Brain pericyte (primary cell): ENCODE results near the gene WBP2.
"Not testable (repeated sequence)": the region's sequence is repeated elsewhere in the genome, so short reads cannot be mapped to it uniquely, and the experiment has no call there.

Experiments
- DNase-seq: peaks from one replicate; pipeline ENCODE4 v3.0.0-alpha.2; 2012; ENCODE audit warnings: low read depth, low spot score

WBP2 gene

DNA sequence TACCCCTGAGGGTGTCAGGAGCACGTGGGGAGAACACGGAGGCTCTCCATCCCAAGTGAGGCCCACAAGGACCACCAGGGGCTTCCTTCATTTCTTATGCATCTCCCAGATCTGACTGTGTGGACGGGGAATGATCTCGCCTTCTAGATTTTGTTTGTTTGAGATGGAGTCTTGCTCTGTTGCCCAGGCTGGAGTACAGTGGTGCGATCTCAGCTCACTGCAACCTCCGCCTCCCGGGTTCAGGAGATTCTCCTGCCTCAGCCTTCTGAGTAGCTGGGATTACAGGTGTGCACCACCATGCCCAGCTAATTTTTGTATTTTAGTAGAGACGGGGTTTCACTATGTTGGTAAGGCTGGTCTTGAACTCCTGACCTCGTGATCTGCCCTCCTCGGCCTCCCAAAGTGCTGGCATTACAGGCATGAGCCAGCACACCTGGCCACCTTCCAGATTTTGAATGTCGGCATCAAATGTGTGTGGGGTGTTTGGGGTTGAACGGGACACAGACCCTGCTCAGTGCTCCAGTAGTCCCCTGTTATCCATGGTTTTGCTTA is 13.7 kb upstream of the WBP2 start:
- not testable (repeated sequence) for DNase-seq

DNA sequence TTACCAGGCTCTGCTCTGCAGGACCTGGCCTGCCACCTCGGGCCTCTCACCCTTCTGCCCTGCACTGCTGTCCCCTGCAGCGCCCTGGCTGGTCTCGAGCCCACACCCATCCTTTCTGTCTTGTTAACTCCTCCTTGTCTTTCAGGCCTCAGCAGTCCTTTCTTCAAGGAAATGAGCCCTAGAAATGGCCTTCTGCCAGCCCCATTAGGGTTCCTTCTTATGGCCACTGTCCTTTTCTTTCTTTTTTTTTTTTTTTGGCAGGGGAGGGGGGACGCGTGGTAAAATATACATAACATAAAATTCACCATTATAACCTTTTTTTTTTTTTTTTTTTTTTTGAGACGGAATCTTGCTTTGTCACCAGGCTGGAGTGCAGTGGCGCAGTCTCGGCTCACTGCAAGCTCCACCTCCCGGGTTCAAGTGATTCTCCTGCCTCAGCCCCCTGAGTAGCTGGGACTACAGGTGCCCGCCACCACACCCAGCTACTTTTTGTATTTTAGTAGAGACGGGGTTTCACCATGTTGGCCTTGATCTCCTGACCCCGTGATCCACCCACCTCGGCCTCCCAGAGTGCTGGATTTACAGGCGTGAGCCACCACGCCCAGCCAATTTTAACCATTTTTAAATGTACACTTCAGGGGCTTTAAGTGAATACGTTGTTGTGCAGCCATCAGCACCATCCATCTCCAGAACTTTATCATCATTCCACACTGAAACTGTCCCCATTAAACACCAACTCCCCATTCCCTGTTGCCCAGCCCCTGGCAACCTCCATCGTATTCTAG is 10.5 kb upstream of the WBP2 start:
- DNase-seq = not testable (repeated sequence)

DNA sequence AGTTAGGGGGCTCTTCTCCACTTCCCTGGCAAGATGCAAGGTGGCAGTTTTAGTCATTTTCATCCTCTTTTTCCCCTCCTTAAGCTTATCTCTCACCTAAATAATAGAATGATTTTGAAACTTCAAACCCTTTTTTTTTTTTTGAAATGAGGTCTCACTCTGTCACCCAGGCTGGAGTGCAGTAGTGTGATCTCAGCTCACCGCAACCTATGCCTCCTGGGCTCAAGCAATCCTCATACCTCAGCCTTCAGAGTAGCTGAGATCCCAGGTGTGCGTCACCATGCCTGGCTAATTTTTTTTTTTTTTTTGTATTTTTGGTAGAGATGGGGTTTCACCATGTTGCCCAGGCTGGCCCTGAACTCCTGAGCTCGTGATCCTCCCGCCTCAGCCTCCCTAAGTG is 9.8 kb upstream of the WBP2 start:
- DNase-seq = not testable (repeated sequence)

DNA sequence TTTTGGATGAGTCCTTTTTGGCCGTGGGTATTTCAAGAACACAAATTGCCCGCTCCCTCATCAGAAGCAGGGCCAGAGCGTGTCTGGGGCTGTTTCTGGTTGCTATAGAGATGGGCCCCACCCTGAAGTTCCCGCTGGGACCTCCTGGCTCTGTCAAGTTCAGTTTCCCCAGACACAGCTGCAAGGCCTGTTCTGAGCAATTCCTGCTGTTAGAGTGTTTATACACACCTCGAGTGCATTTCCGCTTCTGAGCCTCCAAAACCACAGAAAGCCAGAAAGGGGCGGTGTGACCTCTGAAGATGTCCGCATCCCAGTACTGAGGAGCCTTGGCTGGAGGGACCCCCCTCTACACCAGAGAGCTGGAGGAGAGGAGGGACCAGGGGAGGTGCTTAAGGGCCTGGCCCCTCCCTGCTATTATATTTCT is 9.3 kb upstream of the WBP2 start:
- peak; percentile 86 for DNase-seq

DNA sequence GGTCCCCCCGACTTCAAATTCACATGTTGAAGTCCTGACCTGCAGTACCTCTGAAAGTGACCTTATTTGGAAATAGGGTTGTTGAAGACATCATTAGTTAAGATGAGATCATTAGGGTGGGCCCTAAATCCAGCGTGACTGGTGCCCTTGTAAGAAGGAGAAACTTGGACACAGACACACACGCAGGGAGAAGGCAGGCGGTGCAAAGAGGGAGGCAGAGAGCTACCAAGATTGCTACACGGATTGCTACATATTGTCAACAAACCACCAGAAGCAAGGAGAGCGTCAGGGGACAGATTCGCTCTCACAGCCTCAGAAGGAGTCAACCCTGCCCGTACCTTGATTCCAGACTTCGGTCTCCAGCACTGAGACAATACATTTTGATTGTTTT is 6.8 kb upstream of the WBP2 start:
- DNase-seq = no peak

DNA sequence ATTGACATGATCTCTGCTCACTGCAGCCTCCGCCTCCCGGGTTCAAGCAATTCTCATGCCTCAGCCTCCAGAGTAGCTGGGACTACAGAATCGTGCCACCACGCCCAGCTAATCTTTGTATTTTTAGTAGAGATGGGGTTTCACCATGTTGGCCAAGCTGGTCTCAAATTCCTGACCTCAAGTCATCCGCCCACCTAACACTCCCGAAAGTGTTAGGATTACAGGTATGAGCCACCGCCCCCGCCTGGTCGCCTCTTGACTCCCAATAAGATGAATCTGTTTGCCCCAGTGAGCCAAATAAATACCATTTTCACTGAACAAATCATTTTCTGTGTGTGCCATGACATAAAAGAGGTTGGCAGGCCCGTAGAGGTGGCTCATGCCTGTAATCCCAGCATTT is 4.2 kb upstream of the WBP2 start:
- DNase-seq = not testable (repeated sequence)

DNA sequence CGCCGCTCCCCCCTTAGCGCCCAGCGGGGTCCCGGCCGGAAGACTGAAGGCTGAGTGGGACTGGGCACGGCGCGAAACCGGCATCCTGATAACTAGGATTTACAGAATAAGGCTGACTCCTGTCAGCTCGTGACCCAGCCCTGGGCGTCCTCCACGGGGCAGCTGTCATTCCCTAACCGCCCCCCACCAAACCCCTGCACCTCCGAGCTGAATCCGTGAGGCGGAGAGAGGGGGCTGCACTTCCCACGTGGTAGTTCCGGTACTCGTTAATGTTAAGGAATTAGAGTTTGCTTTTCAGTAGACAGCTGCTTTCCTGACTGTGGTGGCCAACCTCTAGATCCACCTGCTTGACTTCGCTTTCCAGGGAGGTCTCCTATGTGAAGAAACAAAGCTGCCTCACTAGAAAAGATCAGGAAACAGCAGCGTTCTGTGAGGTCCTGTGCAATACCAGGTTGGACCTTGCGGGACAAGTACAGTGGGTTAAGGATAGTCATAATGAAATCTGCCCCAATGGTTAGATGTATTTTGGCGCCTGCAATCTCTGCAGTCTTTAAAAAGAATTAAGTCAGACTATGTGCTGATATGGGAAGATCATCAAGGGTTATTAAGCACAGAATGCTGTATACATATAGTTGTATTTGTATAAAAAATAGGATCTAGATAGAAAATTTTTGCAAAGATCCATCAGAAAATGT is 1.1 kb upstream of the WBP2 start:
- DNase-seq = no peak

DNA sequence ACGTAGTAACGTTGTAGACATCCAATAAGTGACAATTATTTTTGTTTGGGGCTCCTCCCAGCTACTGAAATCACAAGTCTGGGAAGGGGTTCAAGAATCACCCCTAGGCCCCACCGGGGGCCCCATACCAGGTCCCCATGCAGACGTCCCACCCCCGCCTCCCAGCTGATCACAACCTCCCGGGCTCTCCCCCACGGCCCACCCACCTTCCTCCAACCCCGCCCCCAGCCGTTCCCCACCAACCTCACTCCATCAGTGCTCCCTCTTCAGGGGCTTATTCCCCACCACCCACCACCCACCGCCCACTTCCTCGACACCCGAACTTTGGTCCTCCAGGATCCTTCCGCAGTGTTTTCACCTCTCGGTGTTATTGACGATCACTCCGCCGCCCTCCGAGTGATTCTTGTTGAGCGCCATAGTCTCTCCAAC is 240 bp downstream of the WBP2 start:
- DNase-seq = no peak

DNA sequence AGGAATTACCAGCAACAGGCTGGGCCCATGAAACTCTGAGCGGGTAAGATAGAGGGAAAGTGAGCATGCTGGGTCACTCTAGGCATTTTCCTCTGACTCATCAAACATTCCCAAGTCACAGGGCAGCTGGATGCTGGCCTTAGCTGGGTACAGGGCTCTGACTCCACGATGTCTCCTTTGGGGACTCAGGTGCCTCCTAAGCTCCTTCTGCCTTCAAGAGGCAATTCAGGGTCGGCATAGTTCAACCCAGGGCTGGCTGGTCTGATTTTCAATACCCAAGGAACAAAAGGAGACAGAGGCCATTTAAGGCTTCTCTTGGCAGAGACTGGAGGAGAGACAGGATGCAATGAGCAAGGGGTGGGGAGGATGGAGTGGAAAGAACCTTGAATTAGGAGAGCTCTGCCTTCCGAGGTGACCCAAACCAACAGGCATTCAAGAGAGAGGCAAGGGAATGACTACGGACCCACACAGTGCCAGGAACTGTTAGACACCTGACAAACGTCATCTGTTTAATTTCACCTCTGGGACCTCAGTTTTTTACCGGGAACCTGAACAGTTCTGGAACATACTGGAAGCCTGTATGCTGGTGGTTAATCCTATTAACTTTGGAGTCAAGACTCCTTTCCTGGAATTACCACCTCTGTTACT is 910 bp downstream of the WBP2 start:
- no peak for DNase-seq

DNA sequence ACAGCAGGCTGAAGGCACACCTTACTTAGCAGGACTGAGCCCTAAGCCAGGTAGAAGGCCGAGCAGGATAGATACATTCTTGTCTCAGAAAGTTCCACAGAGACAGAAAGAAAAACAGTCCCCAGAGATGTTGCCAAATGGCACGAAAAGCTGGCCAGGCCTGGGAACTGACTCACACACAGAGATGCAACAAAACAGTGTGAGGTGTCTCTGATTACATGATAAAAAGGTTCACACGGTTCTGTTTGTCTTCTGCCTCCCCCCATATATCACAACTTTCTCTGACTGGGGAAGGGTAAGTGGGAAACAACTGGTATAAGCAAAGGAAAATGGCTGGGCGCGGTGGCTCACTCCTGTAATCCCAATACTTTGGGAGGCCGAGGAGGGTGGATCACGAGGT is 1.7 kb downstream of the WBP2 start:
- DNase-seq = no peak

DNA sequence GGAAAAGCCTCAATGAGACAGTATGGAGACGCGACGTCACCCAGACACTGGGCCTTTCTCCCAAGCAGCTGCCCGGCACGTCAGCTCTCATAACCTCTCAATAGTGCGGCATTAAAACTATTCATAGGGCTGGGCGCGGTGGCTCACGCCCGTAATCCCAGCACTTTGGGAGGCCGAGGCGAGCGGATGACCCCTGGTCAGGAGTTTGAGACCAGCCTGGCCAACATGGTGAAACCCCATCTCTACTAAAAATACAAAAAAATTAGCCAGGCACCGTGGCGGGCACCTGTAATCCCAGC is 3.5 kb downstream of the WBP2 start:
- DNase-seq = not testable (repeated sequence)

DNA sequence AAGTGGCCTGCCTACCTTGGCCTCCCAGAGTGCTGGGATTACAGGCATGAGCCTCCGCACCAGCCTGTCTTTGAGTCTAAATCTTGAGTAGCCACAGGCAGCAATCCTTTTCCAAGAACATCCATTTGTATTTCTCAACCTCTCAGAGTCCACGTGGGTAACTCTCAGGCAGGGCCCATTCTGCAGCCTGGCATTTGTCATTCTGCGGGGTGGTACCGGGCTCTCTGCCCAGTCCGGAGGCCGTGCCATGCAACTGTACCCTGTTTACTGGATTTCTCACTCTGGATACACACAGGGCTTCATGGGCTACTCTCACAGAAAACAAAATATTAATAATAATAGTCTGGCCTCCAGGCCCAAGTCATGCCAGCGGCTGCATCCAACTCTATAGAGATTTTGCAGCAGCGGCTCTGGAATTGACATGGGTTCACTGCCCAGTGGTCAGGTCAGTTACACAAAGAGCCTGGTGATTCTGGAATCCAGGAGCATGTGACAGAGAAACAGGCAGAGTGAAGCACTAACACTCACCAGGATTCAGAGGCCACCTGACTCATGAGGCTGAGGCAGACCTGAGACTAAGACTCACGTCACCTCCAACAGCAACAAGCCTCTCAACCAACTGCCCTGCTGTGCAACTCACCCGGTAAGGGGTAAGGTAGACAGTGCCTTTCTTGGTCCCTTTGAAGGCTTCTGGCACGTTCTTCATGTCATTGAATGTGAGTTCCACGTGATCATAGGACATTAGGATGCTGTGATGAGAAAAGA is 4.0 kb downstream of the WBP2 start:
- no peak for DNase-seq

DNA sequence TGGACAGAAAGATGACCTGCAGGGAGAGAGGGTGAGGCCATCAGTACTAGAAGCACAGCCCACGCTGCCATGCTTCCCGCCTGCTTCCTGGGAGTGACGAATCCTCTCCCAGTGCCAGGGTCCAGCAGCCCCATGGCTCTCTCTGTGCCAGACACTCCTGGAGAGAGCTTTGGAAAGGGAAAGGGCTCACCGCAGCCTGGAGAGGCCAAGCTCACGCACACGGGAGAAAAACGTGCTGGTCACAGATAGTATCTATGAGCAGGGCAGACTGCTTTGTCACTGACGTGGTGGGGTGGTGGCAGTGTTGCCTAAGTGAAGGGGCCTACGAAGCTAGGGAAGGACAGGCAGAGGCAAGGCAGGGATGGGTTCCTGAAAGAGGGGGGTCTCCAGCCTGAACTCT is 5.4 kb downstream of the WBP2 start:
- DNase-seq = no peak

DNA sequence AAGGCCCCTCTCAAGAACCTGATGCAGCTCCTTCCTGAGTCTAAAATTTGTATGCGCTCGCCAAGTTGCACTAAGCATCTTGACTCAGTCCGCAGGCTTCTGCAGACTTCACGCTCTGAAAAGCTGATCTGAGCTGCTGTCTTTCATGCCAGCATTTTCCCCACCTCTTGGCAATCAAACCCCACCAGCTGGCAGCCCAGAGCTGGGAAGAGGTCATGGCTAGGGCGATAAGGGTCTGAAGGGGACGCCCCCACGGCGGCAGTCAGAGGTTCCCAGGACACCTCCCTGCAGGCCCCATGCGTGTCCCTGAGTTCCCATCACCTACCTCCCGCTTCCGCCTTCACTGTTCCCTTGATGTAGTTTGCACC is 5.9 kb downstream of the WBP2 start:
- no peak for DNase-seq

DNA sequence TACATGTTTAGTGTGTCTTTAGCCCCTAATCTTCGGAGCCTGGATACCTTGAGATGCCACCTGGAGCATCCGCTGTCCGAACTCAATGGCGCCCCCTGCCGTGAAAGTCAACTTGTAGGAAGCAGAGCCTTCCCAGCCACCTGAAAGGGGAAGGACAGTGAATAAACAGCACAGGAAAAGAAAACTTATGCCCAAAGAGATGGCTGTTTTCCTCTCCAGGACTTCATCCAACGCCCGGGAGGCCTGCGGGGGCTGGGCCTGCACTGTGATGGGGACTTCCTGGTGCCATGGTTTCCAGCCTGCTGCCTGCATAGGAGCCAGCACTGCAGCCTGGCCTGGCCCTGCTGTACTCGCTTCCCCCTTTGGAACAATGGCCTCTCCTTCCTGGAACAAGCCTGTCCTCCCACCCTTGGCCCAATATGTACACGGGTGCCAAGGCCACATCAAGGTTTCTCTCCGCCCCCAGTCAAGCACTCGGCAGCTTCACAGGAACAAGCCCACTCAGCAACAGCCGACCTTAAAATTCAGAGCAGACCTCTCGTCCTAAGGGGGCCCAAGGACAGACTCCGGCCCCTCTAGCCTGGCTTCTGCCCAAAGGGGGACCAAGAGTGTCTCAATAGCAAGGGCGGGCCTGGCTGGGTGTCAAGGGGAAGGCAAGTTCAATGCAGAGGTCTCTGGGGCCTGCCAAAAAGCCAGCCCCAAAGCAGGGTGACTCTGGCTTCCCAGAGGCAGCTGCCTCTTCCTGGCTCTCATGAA is 6.4 kb downstream of the WBP2 start:
- no peak for DNase-seq

DNA sequence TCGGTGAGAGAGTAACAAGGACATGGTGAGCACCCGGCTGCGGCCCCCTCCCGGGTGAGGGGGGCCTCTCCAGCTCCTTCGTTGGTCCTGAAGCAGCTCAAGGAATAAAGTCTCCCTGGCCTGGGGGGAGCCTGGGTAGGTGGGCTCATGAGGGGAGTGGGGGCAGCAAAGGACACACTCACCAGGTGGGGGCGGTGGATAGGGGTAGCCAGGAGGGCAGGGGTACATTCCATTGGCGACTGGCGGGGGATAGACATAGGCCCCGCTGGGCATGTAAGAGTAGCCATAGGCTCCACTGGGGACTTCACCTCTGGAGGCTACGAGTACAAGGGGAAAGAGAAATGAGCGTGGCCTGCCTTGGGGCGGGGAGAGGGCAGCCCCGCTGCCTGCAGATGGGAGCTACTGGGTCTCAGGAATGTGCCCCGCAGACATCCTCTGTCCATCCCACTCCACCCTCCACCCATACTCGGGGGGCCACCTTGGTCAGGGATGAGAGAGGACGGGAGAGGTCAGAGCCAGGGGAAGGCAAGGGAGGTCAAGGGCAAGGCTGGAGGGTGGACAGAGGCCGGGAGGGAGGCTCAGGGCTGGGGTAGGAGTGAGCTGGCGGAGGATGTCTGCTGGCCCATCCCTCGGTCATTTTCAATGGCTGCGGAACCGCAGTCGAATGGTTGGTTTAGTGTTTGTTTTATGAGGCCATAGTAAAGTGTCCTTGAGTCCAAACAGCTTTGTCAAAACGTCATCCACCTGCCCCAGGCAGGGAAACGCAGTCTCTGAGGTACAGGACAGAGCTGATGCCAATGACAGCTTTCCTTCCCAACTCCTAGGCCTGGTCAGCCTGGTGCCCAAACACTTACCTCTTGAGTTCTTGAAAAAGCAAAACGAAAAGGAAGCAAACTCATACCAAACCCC is 7.3 kb downstream of the WBP2 start:
- no peak for DNase-seq

DNA sequence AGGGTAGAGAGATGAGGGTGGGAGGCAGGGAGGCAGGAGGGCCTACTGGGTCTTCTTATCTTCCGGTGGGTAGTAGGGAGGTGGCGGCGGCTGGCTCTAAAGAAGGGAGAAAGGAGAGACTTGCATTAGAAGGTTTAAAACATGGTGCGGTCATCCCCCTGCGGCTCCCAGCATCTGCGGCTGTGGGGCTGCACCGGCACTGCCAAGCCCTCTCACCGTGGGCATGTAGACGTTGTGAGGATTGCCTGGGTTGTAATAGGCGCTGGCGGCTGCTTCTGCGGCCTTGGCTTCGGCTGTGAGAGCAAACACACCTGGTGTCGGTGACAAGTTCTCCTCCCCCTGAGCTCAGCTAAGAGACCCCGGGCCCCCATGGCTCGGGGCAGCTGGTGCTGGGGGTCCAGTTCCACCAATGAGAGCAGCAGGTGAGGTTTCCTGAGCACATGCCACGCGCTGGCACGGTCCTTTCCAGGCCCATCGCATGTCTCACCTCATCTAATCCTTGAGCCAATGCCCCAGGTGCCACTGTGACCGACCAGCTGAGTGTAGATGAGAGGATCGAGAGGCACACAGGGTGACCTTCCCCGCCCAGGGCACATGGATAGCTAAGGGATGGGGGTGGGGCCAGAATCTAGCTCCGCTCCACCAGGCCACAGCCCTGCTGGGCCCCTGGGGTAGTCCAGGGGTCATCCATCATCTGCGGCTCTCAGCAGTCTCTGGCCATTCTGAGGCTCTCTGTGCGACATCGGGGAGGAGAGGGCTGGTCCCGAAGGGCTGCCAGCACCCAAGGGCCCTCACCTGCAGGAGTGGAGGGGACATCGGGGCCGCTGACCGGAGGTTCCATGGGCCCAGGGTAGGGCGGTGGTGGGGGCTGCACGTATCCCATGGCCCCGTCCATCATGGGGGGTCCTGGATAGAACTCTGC is 8.2 kb downstream of the WBP2 start:
- no peak for DNase-seq

DNA sequence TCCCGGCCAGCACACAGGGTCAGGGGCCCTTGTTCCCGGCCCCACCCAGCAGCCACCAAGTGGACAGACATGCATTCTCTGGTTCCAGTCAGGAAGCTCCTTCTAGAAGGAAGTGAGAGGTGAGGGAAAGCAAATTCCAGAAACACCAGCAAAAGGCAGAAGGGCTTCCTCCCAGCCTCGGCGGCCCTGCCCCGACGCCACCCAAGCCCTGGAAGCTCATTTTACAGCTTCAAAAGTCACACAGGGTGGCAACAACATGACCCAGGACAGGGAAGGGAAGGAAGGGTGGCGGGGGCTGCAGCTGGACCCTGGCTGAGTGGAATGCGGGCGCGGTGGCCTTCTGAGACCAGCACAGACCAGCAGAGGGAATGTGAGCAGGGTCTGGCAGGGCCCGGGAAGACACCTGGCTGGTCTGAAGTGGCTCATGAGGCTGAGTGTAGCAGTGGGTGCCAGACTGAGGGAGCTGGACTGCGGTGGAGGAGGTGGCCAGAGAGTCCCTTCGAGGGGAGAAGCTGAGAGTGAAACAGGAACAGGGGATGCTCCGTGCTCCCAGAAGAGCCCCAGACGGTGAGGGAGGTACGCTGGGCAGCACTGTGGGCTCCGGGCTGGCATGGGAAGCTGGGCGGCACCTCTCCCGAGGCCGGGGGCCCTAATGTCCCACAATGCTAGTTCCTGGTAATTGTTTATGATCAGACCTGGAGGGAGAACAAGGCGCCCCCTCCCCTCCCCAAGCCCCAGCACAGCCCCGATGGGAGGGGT is 9.0 kb downstream of the WBP2 start:
- no peak for DNase-seq
